ENCODE data around the gene POLR1H.

DNA sequence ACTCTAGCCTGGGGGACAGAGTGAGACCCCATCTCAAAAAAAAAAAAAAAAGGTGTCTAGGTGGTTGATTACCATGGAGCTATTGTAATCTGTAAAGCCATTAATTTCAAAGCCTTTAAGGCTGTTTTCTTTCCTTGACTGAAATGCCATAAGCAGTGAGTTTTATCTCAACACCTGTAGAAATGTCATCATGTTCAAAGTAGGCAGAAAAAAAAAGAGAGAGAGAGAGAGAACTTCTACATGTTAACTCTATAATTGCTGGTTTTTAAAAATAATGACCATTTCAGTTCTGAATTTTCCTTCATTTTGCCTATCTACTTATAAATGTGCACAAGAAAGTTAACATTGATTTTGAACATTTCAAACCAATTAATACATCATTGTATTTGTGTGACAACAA is 29.7 kb upstream of the POLR1H start:
- TF ChIP-seq EZH2phosphoT487 (IDR thresholded peaks at IDR 0.05; ENCODE audit: unreplicated experiment) (no peak), JUNB (IDR thresholded peaks at IDR 0.05; ENCODE audit: unreplicated experiment) (no peak)
- TF ChIP-seq, protein P1, sequence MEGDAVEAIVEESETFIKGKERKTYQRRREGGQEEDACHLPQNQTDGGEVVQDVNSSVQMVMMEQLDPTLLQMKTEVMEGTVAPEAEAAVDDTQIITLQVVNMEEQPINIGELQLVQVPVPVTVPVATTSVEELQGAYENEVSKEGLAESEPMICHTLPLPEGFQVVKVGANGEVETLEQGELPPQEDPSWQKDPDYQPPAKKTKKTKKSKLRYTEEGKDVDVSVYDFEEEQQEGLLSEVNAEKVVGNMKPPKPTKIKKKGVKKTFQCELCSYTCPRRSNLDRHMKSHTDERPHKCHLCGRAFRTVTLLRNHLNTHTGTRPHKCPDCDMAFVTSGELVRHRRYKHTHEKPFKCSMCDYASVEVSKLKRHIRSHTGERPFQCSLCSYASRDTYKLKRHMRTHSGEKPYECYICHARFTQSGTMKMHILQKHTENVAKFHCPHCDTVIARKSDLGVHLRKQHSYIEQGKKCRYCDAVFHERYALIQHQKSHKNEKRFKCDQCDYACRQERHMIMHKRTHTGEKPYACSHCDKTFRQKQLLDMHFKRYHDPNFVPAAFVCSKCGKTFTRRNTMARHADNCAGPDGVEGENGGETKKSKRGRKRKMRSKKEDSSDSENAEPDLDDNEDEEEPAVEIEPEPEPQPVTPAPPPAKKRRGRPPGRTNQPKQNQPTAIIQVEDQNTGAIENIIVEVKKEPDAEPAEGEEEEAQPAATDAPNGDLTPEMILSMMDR (conservative IDR thresholded peaks at IDR 0.05; ENCODE audit: low read depth in 2 of 2) = no peak
- TF ChIP-seq, protein P2, sequence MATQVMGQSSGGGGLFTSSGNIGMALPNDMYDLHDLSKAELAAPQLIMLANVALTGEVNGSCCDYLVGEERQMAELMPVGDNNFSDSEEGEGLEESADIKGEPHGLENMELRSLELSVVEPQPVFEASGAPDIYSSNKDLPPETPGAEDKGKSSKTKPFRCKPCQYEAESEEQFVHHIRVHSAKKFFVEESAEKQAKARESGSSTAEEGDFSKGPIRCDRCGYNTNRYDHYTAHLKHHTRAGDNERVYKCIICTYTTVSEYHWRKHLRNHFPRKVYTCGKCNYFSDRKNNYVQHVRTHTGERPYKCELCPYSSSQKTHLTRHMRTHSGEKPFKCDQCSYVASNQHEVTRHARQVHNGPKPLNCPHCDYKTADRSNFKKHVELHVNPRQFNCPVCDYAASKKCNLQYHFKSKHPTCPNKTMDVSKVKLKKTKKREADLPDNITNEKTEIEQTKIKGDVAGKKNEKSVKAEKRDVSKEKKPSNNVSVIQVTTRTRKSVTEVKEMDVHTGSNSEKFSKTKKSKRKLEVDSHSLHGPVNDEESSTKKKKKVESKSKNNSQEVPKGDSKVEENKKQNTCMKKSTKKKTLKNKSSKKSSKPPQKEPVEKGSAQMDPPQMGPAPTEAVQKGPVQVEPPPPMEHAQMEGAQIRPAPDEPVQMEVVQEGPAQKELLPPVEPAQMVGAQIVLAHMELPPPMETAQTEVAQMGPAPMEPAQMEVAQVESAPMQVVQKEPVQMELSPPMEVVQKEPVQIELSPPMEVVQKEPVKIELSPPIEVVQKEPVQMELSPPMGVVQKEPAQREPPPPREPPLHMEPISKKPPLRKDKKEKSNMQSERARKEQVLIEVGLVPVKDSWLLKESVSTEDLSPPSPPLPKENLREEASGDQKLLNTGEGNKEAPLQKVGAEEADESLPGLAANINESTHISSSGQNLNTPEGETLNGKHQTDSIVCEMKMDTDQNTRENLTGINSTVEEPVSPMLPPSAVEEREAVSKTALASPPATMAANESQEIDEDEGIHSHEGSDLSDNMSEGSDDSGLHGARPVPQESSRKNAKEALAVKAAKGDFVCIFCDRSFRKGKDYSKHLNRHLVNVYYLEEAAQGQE (IDR thresholded peaks at IDR 0.05; ENCODE audit: unreplicated experiment) = no peak

Data from GM23338 (cell line).